Suprapubic skin (tissue), 4 donors: ENCODE measurements around the gene IFNLR1. TPM values are rescaled to one million over a fixed set of nuclear protein-coding genes. Genes with fewer than 3 reads are reported as not detected.

Experiments
- DNase-seq, 2 donors: peaks; one replicate each; pipeline ENCODE4 v3.0.0-alpha.2; 2019; ENCODE audit warnings: low spot score in 2 of 2
- H3K27ac ChIP-seq: fragments of 200-600 bp; sonication (generic); one replicate; pipeline ENCODE4 v1.5.1; 2019
- H3K27me3 ChIP-seq: fragments of 200-600 bp; sonication (generic); one replicate; pipeline ENCODE4 v1.5.1; 2019
- H3K36me3 ChIP-seq: fragments of 200-600 bp; sonication (generic); one replicate; pipeline ENCODE4 v1.5.1; 2019
- H3K4me1 ChIP-seq: fragments of 200-600 bp; sonication (generic); one replicate; pipeline ENCODE4 v1.5.1; 2019
- H3K4me3 ChIP-seq: fragments of 200-600 bp; sonication (generic); one replicate; pipeline ENCODE4 v1.5.1; 2019; ENCODE audit warnings: mild to moderate bottlenecking
- H3K9me3 ChIP-seq: fragments of 200-600 bp; sonication (generic); one replicate; pipeline ENCODE4 v1.5.1; 2019
- EP300 ChIP-seq: sonication (generic); formaldehyde crosslinking; IDR thresholded peaks from one replicate; pipeline ENCODE4 v1.6.1; 2017; ENCODE audit warnings: antibody characterized with exemption
- POLR2A ChIP-seq, 2 donors: fragments of 450-650 bp; IDR thresholded peaks; one replicate each; pipeline ENCODE4 v1.6.1; 2017; ENCODE audit warnings: antibody characterized with exemption in 2 of 2, mild to moderate bottlenecking in 2 of 2, moderate library complexity in 2 of 2
- POLR2AphosphoS5 ChIP-seq, 3 donors: sonication (generic); formaldehyde crosslinking; IDR thresholded peaks; one replicate each; pipeline ENCODE4 v1.6.1; 2017; ENCODE audit warnings: antibody characterized with exemption in 3 of 3
- WGBS: methylation state at CpG from one replicate; pipeline ENCODE4 v1.1.5; 2018; 5-methylcytosine and 5-hydroxymethylcytosine counted together
- total RNA-seq, 4 donors: library from RNA; depleted of rRNA; stranded (reverse); fragments of >200 nt; gene quantifications; one replicate each; pipeline ENCODE4 v1.1.0, GENCODE V29; 2016
- TF ChIP-seq, protein P1 (sequence below), 2 donors: fragments of 200-600 bp in 1 of 2; fragments of 450-650 bp in 1 of 2; sonication (generic) in 1 of 2; IDR thresholded peaks; one replicate each; pipeline ENCODE4 v1.5.1; 2016 to 2019; ENCODE audit warnings: antibody characterized with exemption in 2 of 2, mild to moderate bottlenecking in 1 of 2, moderate library complexity in 1 of 2

IFNLR1 gene
- total RNA-seq, 4 donors from 2014 or later: 11.7 to 16.1 (median 14.0) TPM

- Histone ChIP-seq H3K9me3 (no peaks in the 10 kb centered on the region), H3K27ac (no peak overlapping the region), H3K27me3 (no peaks in the 10 kb centered on the region), H3K36me3 (no peaks in the 10 kb centered on the region), H3K4me1 (peaks cover 50% of the 10 kb centered on the region), H3K4me3 (no peak overlapping the region)
- WGBS: 92% methylated on average over 8 of the region's 8 CpGs
- TF ChIP-seq, protein P1, sequence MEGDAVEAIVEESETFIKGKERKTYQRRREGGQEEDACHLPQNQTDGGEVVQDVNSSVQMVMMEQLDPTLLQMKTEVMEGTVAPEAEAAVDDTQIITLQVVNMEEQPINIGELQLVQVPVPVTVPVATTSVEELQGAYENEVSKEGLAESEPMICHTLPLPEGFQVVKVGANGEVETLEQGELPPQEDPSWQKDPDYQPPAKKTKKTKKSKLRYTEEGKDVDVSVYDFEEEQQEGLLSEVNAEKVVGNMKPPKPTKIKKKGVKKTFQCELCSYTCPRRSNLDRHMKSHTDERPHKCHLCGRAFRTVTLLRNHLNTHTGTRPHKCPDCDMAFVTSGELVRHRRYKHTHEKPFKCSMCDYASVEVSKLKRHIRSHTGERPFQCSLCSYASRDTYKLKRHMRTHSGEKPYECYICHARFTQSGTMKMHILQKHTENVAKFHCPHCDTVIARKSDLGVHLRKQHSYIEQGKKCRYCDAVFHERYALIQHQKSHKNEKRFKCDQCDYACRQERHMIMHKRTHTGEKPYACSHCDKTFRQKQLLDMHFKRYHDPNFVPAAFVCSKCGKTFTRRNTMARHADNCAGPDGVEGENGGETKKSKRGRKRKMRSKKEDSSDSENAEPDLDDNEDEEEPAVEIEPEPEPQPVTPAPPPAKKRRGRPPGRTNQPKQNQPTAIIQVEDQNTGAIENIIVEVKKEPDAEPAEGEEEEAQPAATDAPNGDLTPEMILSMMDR (IDR thresholded peaks at IDR 0.05): no peak
- TF ChIP-seq POLR2A (IDR thresholded peaks at IDR 0.05): no peak
- TF ChIP-seq EP300: no peak
- TF ChIP-seq POLR2AphosphoS5 (IDR thresholded peaks at IDR 0.05): no peak
- DNase-seq: no peak
Observed at GRCh38 chr1:24204116-24204515, 17.0 kb upstream of the IFNLR1 start.

- TF ChIP-seq EP300 (no peak), POLR2A (IDR thresholded peaks at IDR 0.05) (no peak), POLR2AphosphoS5 (IDR thresholded peaks at IDR 0.05) (peak in 1 of 3 donors; percentile 77)
- TF ChIP-seq, protein P1 (IDR thresholded peaks at IDR 0.05): peak in 1 of 2 donors; percentile 6
- DNase-seq: no peak
- peaks cover 50% of the 10 kb centered on the region for H3K4me1 ChIP-seq
- H3K36me3 ChIP-seq: no peaks in the 10 kb centered on the region
- WGBS: 40% methylated on average over 10 of the region's 10 CpGs
- peak overlapping the region; percentile 34 for H3K27ac ChIP-seq
- H3K9me3 ChIP-seq: no peaks in the 10 kb centered on the region
- no peaks in the 10 kb centered on the region for H3K27me3 ChIP-seq
- H3K4me3 ChIP-seq: no peak overlapping the region
Observed at GRCh38 chr1:24203404-24203803, 16.3 kb upstream of the IFNLR1 start.

DNA sequence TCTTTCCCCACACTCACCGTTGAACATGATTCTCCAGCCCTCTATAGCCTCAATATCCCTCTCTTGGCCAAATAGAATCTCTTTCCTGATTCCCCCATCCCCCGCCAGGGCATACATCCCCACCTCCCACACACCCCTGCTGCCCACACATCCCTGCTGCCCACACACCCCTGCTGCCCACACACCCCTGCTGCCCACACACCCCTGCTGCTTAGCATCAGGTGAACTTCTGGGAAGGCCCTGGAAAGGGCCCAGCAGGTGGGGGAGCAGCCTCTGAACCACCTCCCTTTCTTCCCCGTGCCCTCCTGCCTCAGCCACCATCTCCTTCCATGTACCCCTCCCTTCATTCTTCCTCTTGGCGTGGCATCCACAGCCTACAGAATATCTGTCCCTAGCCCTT, 15.9 kb upstream of the IFNLR1 start:
- Histone ChIP-seq H3K9me3 (no peaks in the 10 kb centered on the region), H3K36me3 (no peaks in the 10 kb centered on the region), H3K27me3 (no peaks in the 10 kb centered on the region), H3K4me3 (no peak overlapping the region), H3K4me1 (peaks cover 50% of the 10 kb centered on the region), H3K27ac (peak overlapping the region; percentile 34)
- no peak for DNase-seq
- TF ChIP-seq EP300 (no peak), POLR2AphosphoS5 (IDR thresholded peaks at IDR 0.05) (no peak), POLR2A (IDR thresholded peaks at IDR 0.05) (no peak)
- TF ChIP-seq, protein P1 (IDR thresholded peaks at IDR 0.05): no peak
- 67% methylated on average over 4 of the region's 4 CpGs for WGBS

DNA sequence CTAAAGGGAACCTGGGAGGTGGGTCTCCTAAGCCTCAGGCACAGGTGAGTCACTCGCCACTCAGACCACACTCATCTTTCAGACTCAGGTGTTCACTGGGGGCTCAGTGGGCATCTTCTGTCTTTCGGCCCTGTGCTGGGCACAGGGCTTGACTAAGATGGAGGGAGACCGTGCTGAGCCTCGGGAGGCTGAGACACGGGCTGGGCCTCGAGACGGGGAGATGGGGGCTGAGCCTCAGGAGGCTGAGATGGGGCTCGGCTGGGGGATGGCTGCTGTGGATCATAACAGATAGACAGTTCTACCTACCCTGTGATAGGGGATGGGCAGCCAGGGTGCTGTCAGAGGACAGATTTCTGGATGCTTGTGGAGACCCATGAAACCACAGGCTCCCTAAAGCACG, 15.5 kb upstream of the IFNLR1 start:
- no peak overlapping the region for H3K4me3 ChIP-seq
- no peak for DNase-seq
- WGBS: 78% methylated on average over 8 of the region's 9 CpGs
- H3K9me3 ChIP-seq: no peaks in the 10 kb centered on the region
- no peaks in the 10 kb centered on the region for H3K36me3 ChIP-seq
- peaks cover 50% of the 10 kb centered on the region for H3K4me1 ChIP-seq
- H3K27me3 ChIP-seq: no peaks in the 10 kb centered on the region
- H3K27ac ChIP-seq: peak overlapping the region; percentile 67
- TF ChIP-seq POLR2A (IDR thresholded peaks at IDR 0.05) (no peak), POLR2AphosphoS5 (IDR thresholded peaks at IDR 0.05) (no peak), EP300 (no peak)
- TF ChIP-seq, protein P1 (IDR thresholded peaks at IDR 0.05): no peak

- TF ChIP-seq, protein P1 (IDR thresholded peaks at IDR 0.05): peak; percentile 79 to 88
- TF ChIP-seq POLR2A (IDR thresholded peaks at IDR 0.05) (no peak), POLR2AphosphoS5 (IDR thresholded peaks at IDR 0.05) (peak in 2 of 3 donors; percentile 64 to 89)
- Histone ChIP-seq H3K9me3 (no peaks in the 10 kb centered on the region), H3K4me3 (no peak overlapping the region), H3K4me1 (peaks cover 48% of the 10 kb centered on the region), H3K36me3 (no peaks in the 10 kb centered on the region), H3K27me3 (no peaks in the 10 kb centered on the region), H3K27ac (peak overlapping the region; percentile 67)
- 31% methylated on average over 5 of the region's 5 CpGs for WGBS
- peak; percentile 94 to 95 for DNase-seq
Observed at GRCh38 chr1:24201941-24202440, 14.9 kb upstream of the IFNLR1 start.
